Panc1 (cell line): ENCODE measurements around the gene PPEF1. TPM values are rescaled to one million over a fixed set of nuclear protein-coding genes. Genes with fewer than 3 reads are reported as not detected.

Source experiments
- ATAC-seq: fragments of 200-7000 bp; cut with Tn5 transposase; 2 replicates; pipeline ENCODE4 v1.9.1; 2020; ENCODE audit warnings: mild to moderate bottlenecking, moderate library complexity
- BruUV-seq: library from RNA; stranded (reverse); fragments of 400-500 nt; replicated peaks from 2 replicates; lab custom pipeline; 2021; lab: Mats Ljungman, UMichigan
- CTCF ChIA-PET: fragments of 300-600 bp; sonication (Branson Sonifier 250); formaldehyde crosslinking; loops from one replicate; lab custom pipeline; 2022; ENCODE audit warnings: antibody characterized with exemption; lab: Charles Lee
- POLR2A ChIA-PET: fragments of 300-600 bp; sonication (Branson Sonifier 250); formaldehyde crosslinking; loops from one replicate; lab custom pipeline; 2022; ENCODE audit warnings: antibody characterized with exemption; lab: Charles Lee
- DNase-seq: peaks from one replicate; pipeline ENCODE4 v3.0.0-alpha.2; 2010; ENCODE audit warnings: low read depth, low spot score
- H3K27ac ChIP-seq: 2 replicates; pipeline ENCODE4 v1.5.1; 2011; ENCODE audit warnings: mild to moderate bottlenecking, low read length, inconsistent platforms
- H3K27me3 ChIP-seq: fragments of 200-500 bp; sonication (Bioruptor generic); 2 replicates; pipeline ENCODE4 v1.6.0; 2014; ENCODE audit warnings: low read length, inconsistent platforms; ENCODE audit not compliant: control insufficient read depth, insufficient read depth
- H3K36me3 ChIP-seq: fragments of 200-500 bp; sonication (Bioruptor generic); 2 replicates; pipeline ENCODE4 v1.5.1; 2014; ENCODE audit warnings: inconsistent platforms, mild to moderate bottlenecking, low read length, moderate library complexity; ENCODE audit not compliant: control insufficient read depth, insufficient read depth
- H3K4me1 ChIP-seq: 2 replicates; pipeline ENCODE4 v1.5.1; 2011; ENCODE audit warnings: inconsistent platforms, mild to moderate bottlenecking, low read length, moderate library complexity; ENCODE audit not compliant: control insufficient read depth, insufficient read depth
- H3K4me3 ChIP-seq, 2 experiments: 2 replicates each; pipeline ENCODE4 v1.5.1; 2011 to 2012; ENCODE audit warnings: low read depth in 2 of 2, low read length in 2 of 2, mild to moderate bottlenecking in 2 of 2, inconsistent platforms in 1 of 2, moderate library complexity in 1 of 2
- H3K9me3 ChIP-seq: fragments of 200-500 bp; sonication (Bioruptor generic); 2 replicates; pipeline ENCODE4 v1.5.1; 2014; ENCODE audit warnings: low read depth, mild to moderate bottlenecking, inconsistent platforms, low read length, moderate library complexity; ENCODE audit not compliant: control insufficient read depth, insufficient read depth
- CTCF ChIP-seq: fragments of 450-650 bp; IDR thresholded peaks from 2 replicates; pipeline ENCODE4 v1.5.1; 2017; ENCODE audit warnings: mild to moderate bottlenecking
- POLR2AphosphoS5 ChIP-seq: IDR thresholded peaks from 2 replicates; pipeline ENCODE4 v1.6.1; 2012; ENCODE audit warnings: mild to moderate bottlenecking, low read depth, low read length, moderate library complexity
- REST ChIP-seq, 2 experiments: IDR thresholded peaks; 2 replicates each; pipeline ENCODE4 v1.6.1; 2011 to 2012; ENCODE audit warnings: low read depth in 2 of 2, control low read depth in 1 of 2, low read length in 1 of 2, mild to moderate bottlenecking in 1 of 2, moderate library complexity in 1 of 2; ENCODE audit not compliant: insufficient read depth in 1 of 2
- SIN3A ChIP-seq: IDR thresholded peaks from 2 replicates; pipeline ENCODE4 v1.6.1; 2012; ENCODE audit warnings: low read depth, mild to moderate bottlenecking, low read length, moderate library complexity, borderline replicate concordance; ENCODE audit not compliant: insufficient read depth
- TCF7L2 ChIP-seq: IDR thresholded peaks from 2 replicates; pipeline ENCODE4 v1.6.1; 2011; ENCODE audit warnings: mild to moderate bottlenecking, low read depth, low read length, inconsistent platforms
- in situ Hi-C: cut with HindIII; loops from 2 replicates; pipeline ENCODE4 v1.10.0; 2016; ENCODE audit warnings: low sequenced_read_pairs, low pct_unique_long_range_greater_than_20kb
- intact Hi-C: fragments of 100-400 bp; cut with micrococcal nuclease; formaldehyde crosslinking; loops from one replicate; pipeline ENCODE4 v1.10.0; 2022; ENCODE audit not compliant: unreplicated experiment
- total RNA-seq: library from RNA; stranded (reverse); gene quantifications from one replicate; pipeline ENCODE4 v1.2.1, GENCODE V29; 2021; ENCODE audit not compliant: unreplicated experiment

Gene PPEF1
- total RNA-seq, 1 experiment from 2014 or later: not detected

GRCh38 chrX:18753631-18754030 is 46.2 kb downstream of the PPEF1 start:
- Histone ChIP-seq H3K27me3 (no peaks in the 10 kb centered on the region), H3K4me1 (no peaks in the 10 kb centered on the region), H3K9me3 (no peaks in the 10 kb centered on the region), H3K27ac (no peak overlapping the region), H3K36me3 (no peaks in the 10 kb centered on the region), H3K4me3 (no peak overlapping the region)
- intact Hi-C loops (no loop called here), in situ Hi-C loops (no loop called here)
- CTCF ChIA-PET: interaction anchor here (0.6 kb wide), 1 partner anchor 1009 kb away, joined by 3 read pairs; no protein-coding TSS in a partner anchor
- no peak for TF ChIP-seq REST (IDR thresholded peaks at IDR 0.05; ENCODE audit: insufficient read depth in 1 of 2, low read depth in 2 of 2, low read length in 1 of 2)
- no peak for TF ChIP-seq SIN3A
- no peak for TF ChIP-seq CTCF
- TF ChIP-seq TCF7L2: no peak
- TF ChIP-seq POLR2AphosphoS5: no peak
- POLR2A ChIA-PET: no interaction called here
- BruUV-seq: no TSS peak
- ATAC-seq (no peak), DNase-seq (no peak)

GRCh38 chrX:18755651-18756050 is 48.2 kb downstream of the PPEF1 start:
- intact Hi-C loops (no loop called here), in situ Hi-C loops (no loop called here)
- no peaks in the 10 kb centered on the region for H3K36me3 ChIP-seq
- no peaks in the 10 kb centered on the region for H3K27me3 ChIP-seq
- ChIA-PET CTCF (no interaction called here), POLR2A (no interaction called here)
- no peaks in the 10 kb centered on the region for H3K4me1 ChIP-seq
- BruUV-seq: no TSS peak
- ATAC-seq: no peak
- H3K4me3 ChIP-seq: no peak overlapping the region
- TF ChIP-seq POLR2AphosphoS5 (no peak), SIN3A (no peak), CTCF (no peak)
- H3K27ac ChIP-seq: no peak overlapping the region
- H3K9me3 ChIP-seq: no peaks in the 10 kb centered on the region
- no peak for DNase-seq
